PC-9 (cell line): Measurements from ENCODE around the gene AGBL5. TPM values are rescaled to one million over a fixed set of nuclear protein-coding genes. Genes with fewer than 3 reads are reported as not detected.
A peak's percentile ranks its signal among the peaks of the same experiment; 100 is the strongest.

ENCODE experiments used
- BruUV-seq: library from RNA; stranded (reverse); fragments of 400-500 nt; replicated peaks from 2 replicates; lab custom pipeline; 2021; lab: Mats Ljungman, UMichigan
- CTCF ChIA-PET: fragments of 300-600 bp; sonication (Branson Sonifier 250); formaldehyde crosslinking; loops from one replicate; lab custom pipeline; 2022; ENCODE audit warnings: antibody characterized with exemption; lab: Charles Lee
- POLR2A ChIA-PET: fragments of 300-600 bp; sonication (Branson Sonifier 250); formaldehyde crosslinking; loops from one replicate; lab custom pipeline; 2022; ENCODE audit warnings: antibody characterized with exemption; ENCODE audit not compliant: unreplicated experiment; lab: Charles Lee
- DNase-seq, 2 experiments: peaks; one replicate each; pipeline versions ENCODE4 v3.0.0 to v3.0.0-alpha.2; 2015 to 2022; ENCODE audit warnings: mixed read lengths in 1 of 2
- H2AFZ ChIP-seq: fragments of 200-600 bp; sonication (generic); 2 replicates; pipeline ENCODE4 v1.8.1; 2017; ENCODE audit warnings: antibody characterized with exemption
- H3F3A ChIP-seq: fragments of 200-600 bp; sonication (generic); 2 replicates; pipeline ENCODE4 v1.8.1; 2017; ENCODE audit warnings: antibody characterized with exemption, mild to moderate bottlenecking, low read depth; ENCODE audit not compliant: insufficient read depth
- H3K27ac ChIP-seq: fragments of 200-600 bp; sonication (generic); 2 replicates; pipeline ENCODE4 v1.6.1; 2016; ENCODE audit warnings: mixed run types
- H3K27me3 ChIP-seq: fragments of 200-600 bp; sonication (generic); 2 replicates; pipeline ENCODE4 v1.6.1; 2016; ENCODE audit warnings: low read depth, mixed run types; ENCODE audit not compliant: insufficient read depth
- H3K36me3 ChIP-seq: fragments of 200-600 bp; sonication (generic); 2 replicates; pipeline ENCODE4 v1.6.1; 2016; ENCODE audit warnings: low read depth, mixed run types
- H3K4me1 ChIP-seq: fragments of 200-600 bp; sonication (generic); replicated peaks from 2 replicates; pipeline ENCODE4 v1.6.1; 2016; ENCODE audit warnings: mixed run types; ENCODE audit not compliant: insufficient read depth
- H3K4me2 ChIP-seq: fragments of 200-600 bp; sonication (generic); 2 replicates; pipeline ENCODE4 v1.6.1; 2017; ENCODE audit warnings: mixed run types
- H3K4me3 ChIP-seq: fragments of 200-600 bp; sonication (generic); 2 replicates; pipeline ENCODE4 v1.6.1; 2016; ENCODE audit warnings: mixed run types
- H3K79me2 ChIP-seq: fragments of 200-600 bp; sonication (generic); 2 replicates; pipeline ENCODE4 v1.6.1; 2017; ENCODE audit warnings: low read depth, mixed run types
- H3K9me2 ChIP-seq: fragments of 200-600 bp; sonication (generic); 2 replicates; pipeline ENCODE4 v1.8.1; 2017; ENCODE audit warnings: mild to moderate bottlenecking; ENCODE audit not compliant: insufficient read depth
- H3K9me3 ChIP-seq: fragments of 200-600 bp; sonication (generic); 2 replicates; pipeline ENCODE4 v1.8.1; 2016; ENCODE audit warnings: low read depth; ENCODE audit not compliant: insufficient read depth
- H4K20me1 ChIP-seq: fragments of 200-600 bp; sonication (generic); 2 replicates; pipeline ENCODE4 v1.8.1; 2017; ENCODE audit not compliant: insufficient read depth
- CTCF ChIP-seq: fragments of 200-600 bp; sonication (generic); conservative IDR thresholded peaks from 2 replicates; pipeline ENCODE4 v1.6.1; 2017; ENCODE audit warnings: mixed run types, antibody characterized with exemption, mild to moderate bottlenecking, moderate library complexity
- EZH2 ChIP-seq: fragments of 200-600 bp; sonication (generic); IDR thresholded peaks from 2 replicates; pipeline ENCODE4 v1.8.0; 2017; ENCODE audit warnings: antibody characterized with exemption, low read depth
- intact Hi-C: fragments of 100-400 bp; cut with micrococcal nuclease; formaldehyde crosslinking; loops from one replicate; pipeline ENCODE4 v1.10.0; 2022; ENCODE audit not compliant: unreplicated experiment
- total RNA-seq: library from RNA; stranded (reverse); gene quantifications from 2 replicates; pipeline ENCODE4 v1.2.3, GENCODE V29; 2021

The AGBL5 gene
- total RNA-seq, 1 experiment from 2014 or later, result 63.2 TPM

- no peak overlapping the region for H3K27ac ChIP-seq
- intact Hi-C loops, result loop anchor here (1.0 kb wide), 2 partner anchors 35 to 125 kb away; partner anchors contain the start of gene AGBL5
- H3K4me1 ChIP-seq, result peaks cover 25% of the 10 kb centered on the region
- no peaks in the 10 kb centered on the region for H3K27me3 ChIP-seq
- H3K4me3 ChIP-seq, result peak overlapping the region; percentile 94
- TF ChIP-seq CTCF, result peak; percentile 76
- no peak for TF ChIP-seq EZH2
- peak overlapping the region; percentile 100 for H2AFZ ChIP-seq
- no TSS peak for BruUV-seq
- no peaks in the 10 kb centered on the region for H4K20me1 ChIP-seq
- H3K9me3 ChIP-seq, result no peaks in the 10 kb centered on the region
- CTCF ChIA-PET, result interaction anchor here (0.5 to 1.5 kb wide), 4 partner anchors 11 to 197 kb away, joined by 3 to 27 read pairs (median 4); no protein-coding TSS in a partner anchor
- peak; percentile 79 to 97 for DNase-seq
- H3K9me2 ChIP-seq, result no peaks in the 10 kb centered on the region
- POLR2A ChIA-PET, result no interaction called here
- H3K79me2 ChIP-seq, result no peaks in the 10 kb centered on the region
- peaks cover 9% of the 10 kb centered on the region; the same call in 1 of the 2 replicates for H3F3A ChIP-seq
- H3K36me3 ChIP-seq, result no peaks in the 10 kb centered on the region
- peak overlapping the region; percentile 87 for H3K4me2 ChIP-seq
Observed at GRCh38 chr2:27086090-27086723, 34.7 kb downstream of the AGBL5 start.

- peak; percentile 36 to 53 for DNase-seq
- CTCF ChIA-PET, result interaction anchor here (0.5 to 1.5 kb wide), 6 partner anchors 10 to 198 kb away, joined by 3 to 27 read pairs (median 8); no protein-coding TSS in a partner anchor
- peak within 1 kb of the TSS; percentile 87 for H3K4me2 ChIP-seq
Observed at GRCh38 chr2:27086724-27087593, 35.5 kb downstream of the AGBL5 start, which contains the start of gene KHK. Gene KHK, plus strand, starts transcription at chr2:27086772. Its CDS starts 488 bp downstream, at chr2:27087260.

More at GRCh38 chr2:27086724-27087593, 35.5 kb downstream of the AGBL5 start, which contains the start of gene KHK:
- H3K36me3 ChIP-seq, result no peaks in the 10 kb centered on the region
- H3K27ac ChIP-seq, result no peak within 1 kb of the TSS
- H3K4me1 ChIP-seq, result peaks cover 18% of the 10 kb centered on the region
- peak within 1 kb of the TSS; percentile 100 for H2AFZ ChIP-seq
- no peak for TF ChIP-seq CTCF
- TF ChIP-seq EZH2, result no peak
- no peaks in the 10 kb centered on the region for H4K20me1 ChIP-seq
- no peaks in the 10 kb centered on the region for H3K9me2 ChIP-seq
- H3F3A ChIP-seq, result peaks cover 6% of the 10 kb centered on the region; the same call in 1 of the 2 replicates
- intact Hi-C loops, result loop anchor here (1.0 kb wide), 2 partner anchors 36 to 126 kb away; partner anchors contain the start of gene AGBL5
- no TSS peak for BruUV-seq
- peak within 1 kb of the TSS; percentile 94 for H3K4me3 ChIP-seq
- no peaks in the 10 kb centered on the region for H3K79me2 ChIP-seq
- no peaks in the 10 kb centered on the region for H3K27me3 ChIP-seq
- POLR2A ChIA-PET, result interaction anchor here (0.6 to 0.7 kb wide), 4 partner anchors 9 to 1075 kb away, joined by 3 to 5 read pairs (median 3); no protein-coding TSS in a partner anchor
- H3K9me3 ChIP-seq, result no peaks in the 10 kb centered on the region
